ENCODE results near the gene MAP4K3. TPM values are rescaled to one million over a fixed set of nuclear protein-coding genes. Genes with fewer than 3 reads are reported as not detected.

MAP4K3 gene
- total RNA-seq, 4 donors from 2014 or later = 39.6 to 72.5 (median 53.8) TPM

GRCh38 chr2:39435741-39436591 lies 1.1 kb downstream of the MAP4K3 start:
- TF ChIP-seq POLR2AphosphoS5 (IDR thresholded peaks at IDR 0.05) (peak; percentile 7 to 12), CTCF (IDR thresholded peaks at IDR 0.05) (no peak), POLR2A (IDR thresholded peaks at IDR 0.05; ENCODE audit: low read depth) (no peak)
- Histone ChIP-seq H3K27me3 (no peaks in the 10 kb centered on the region), H3K9me3 (no peaks in the 10 kb centered on the region), H3K27ac (replicated peaks in 1 of 4) (peak overlapping the region; percentile 95 to 98 (median 98)), H3K4me3 (peak overlapping the region; percentile 76 to 95 (median 86)), H3K36me3 (no peaks in the 10 kb centered on the region), H3K4me1 (peaks cover 53 to 73% (median 72%) of the 10 kb centered on the region in 4 donors)
- intact Hi-C loops (cut with DNase I) = loop anchor here (5.0 kb wide), 3 partner anchors 59 to 76 kb away; no protein-coding TSS in a partner anchor
- DNase-seq (ENCODE audit: extremely low spot score) = no peak
- WGBS = 4% methylated on average over 17 of the region's 17 CpGs

GRCh38 chr2:39435234-39435633 lies 1.9 kb downstream of the MAP4K3 start:
- Histone ChIP-seq H3K36me3 (no peaks in the 10 kb centered on the region), H3K9me3 (no peaks in the 10 kb centered on the region), H3K27ac (replicated peaks in 1 of 4) (peak overlapping the region; percentile 95 to 98 (median 98)), H3K4me1 (peaks cover 57 to 79% (median 75%) of the 10 kb centered on the region in 4 donors), H3K4me3 (peak overlapping the region; percentile 76 to 95 (median 86)), H3K27me3 (no peaks in the 10 kb centered on the region)
- 40% methylated on average over 8 of the region's 8 CpGs for whole genome bisulfite sequencing
- DNase-seq (ENCODE audit: extremely low spot score) = no peak
- TF ChIP-seq POLR2A (IDR thresholded peaks at IDR 0.05; ENCODE audit: low read depth) (no peak), EP300 (IDR thresholded peaks at IDR 0.05) (no peak)
- intact Hi-C loops (cut with DNase I) = loop anchor here (5.0 kb wide), 3 partner anchors 58 to 77 kb away; no protein-coding TSS in a partner anchor

GRCh38 chr2:39434233-39434897 lies 2.7 kb downstream of the MAP4K3 start:
- no peaks in the 10 kb centered on the region for H3K36me3 ChIP-seq
- peak overlapping the region in 1 of 4 donors; percentile 98 for H3K27ac ChIP-seq (replicated peaks in 1 of 4)
- peaks cover 53 to 76% (median 66%) of the 10 kb centered on the region in 4 donors for H3K4me1 ChIP-seq
- WGBS = 28% methylated on average over 1 of the region's 1 CpG
- TF ChIP-seq POLR2A (IDR thresholded peaks at IDR 0.05; ENCODE audit: low read depth) = no peak
- no peak for TF ChIP-seq POLR2AphosphoS5 (IDR thresholded peaks at IDR 0.05)
- no peak for TF ChIP-seq CTCF (IDR thresholded peaks at IDR 0.05)
- no peak for TF ChIP-seq EP300 (IDR thresholded peaks at IDR 0.05)
- intact Hi-C loops (cut with DNase I) = no loop called here
- no peak for DNase-seq (ENCODE audit: extremely low spot score)
- no peaks in the 10 kb centered on the region for H3K27me3 ChIP-seq
- H3K9me3 ChIP-seq = no peaks in the 10 kb centered on the region
- H3K4me3 ChIP-seq = peak overlapping the region in 3 of 4 donors; percentile 76 to 95 (median 83)

GRCh38 chr2:39433586-39434195 lies 3.4 kb downstream of the MAP4K3 start:
- 65% methylated on average over 5 of the region's 5 CpGs for WGBS
- no peak for DNase-seq (ENCODE audit: extremely low spot score)
- no peaks in the 10 kb centered on the region for H3K9me3 ChIP-seq
- TF ChIP-seq POLR2A (IDR thresholded peaks at IDR 0.05; ENCODE audit: low read depth) = no peak
- TF ChIP-seq CTCF (IDR thresholded peaks at IDR 0.05) = no peak
- TF ChIP-seq POLR2AphosphoS5 (IDR thresholded peaks at IDR 0.05) = no peak
- TF ChIP-seq EP300 (IDR thresholded peaks at IDR 0.05) = no peak
- no peaks in the 10 kb centered on the region for H3K27me3 ChIP-seq
- H3K36me3 ChIP-seq = no peaks in the 10 kb centered on the region
- peak overlapping the region in 1 of 4 donors; percentile 98 for H3K27ac ChIP-seq (replicated peaks in 1 of 4)
- H3K4me1 ChIP-seq = peaks cover 46 to 69% (median 59%) of the 10 kb centered on the region in 4 donors
- H3K4me3 ChIP-seq = peak overlapping the region in 1 of 4 donors; percentile 76
- intact Hi-C loops (cut with DNase I) = no loop called here

All from esophagus muscularis mucosa (tissue), 4 donors.